Trophoblast cell (in vitro differentiated cells and primary cell): ENCODE results near the gene OXNAD1.

Experiments
- DNase-seq, 2 donors: peaks; one replicate each; pipeline ENCODE4 v3.0.0-alpha.2; 2016
- H2AFZ ChIP-seq: 2 replicates; pipeline ENCODE4 v1.6.1; 2013; ENCODE audit warnings: low read length, moderate library complexity, mild to moderate bottlenecking; ENCODE audit not compliant: insufficient read depth, poor library complexity
- H2AK5ac ChIP-seq: 2 replicates; pipeline ENCODE4 v1.6.1; 2013; ENCODE audit warnings: mild to moderate bottlenecking, low read length
- H2BK120ac ChIP-seq: 2 replicates; pipeline ENCODE4 v1.6.1; 2013; ENCODE audit warnings: low read length, mild to moderate bottlenecking, moderate library complexity; ENCODE audit not compliant: insufficient read depth, poor library complexity
- H2BK12ac ChIP-seq: 2 replicates; pipeline ENCODE4 v1.6.1; 2013; ENCODE audit warnings: mild to moderate bottlenecking, low read length, moderate library complexity
- H2BK5ac ChIP-seq: 2 replicates; pipeline ENCODE4 v1.6.1; 2013; ENCODE audit warnings: low read length, low read depth, moderate library complexity, mild to moderate bottlenecking; ENCODE audit not compliant: poor library complexity
- H3K14ac ChIP-seq: 2 replicates; pipeline ENCODE4 v1.6.1; 2013; ENCODE audit warnings: mild to moderate bottlenecking, low read length
- H3K18ac ChIP-seq: 2 replicates; pipeline ENCODE4 v1.6.1; 2013; ENCODE audit warnings: mild to moderate bottlenecking, low read length
- H3K23ac ChIP-seq: 2 replicates; pipeline ENCODE4 v1.6.1; 2013; ENCODE audit warnings: low read length
- H3K27ac ChIP-seq: 2 replicates; pipeline ENCODE4 v1.5.1; 2013; ENCODE audit warnings: low read depth, mild to moderate bottlenecking, inconsistent platforms, low read length, moderate library complexity
- H3K27me3 ChIP-seq: 2 replicates; pipeline ENCODE4 v1.6.1; 2013; ENCODE audit warnings: inconsistent platforms, mild to moderate bottlenecking, low read length, moderate library complexity; ENCODE audit not compliant: insufficient read depth
- H3K36me3 ChIP-seq, 2 experiments: 1 replicate in 1 of 2; 2 replicates in 1 of 2; pipeline ENCODE4 v1.6.1; 2013; ENCODE audit warnings: low read length in 2 of 2, mild to moderate bottlenecking in 2 of 2, moderate library complexity in 1 of 2; ENCODE audit not compliant: insufficient read depth in 2 of 2, control insufficient read depth in 1 of 2
- H3K4ac ChIP-seq: 2 replicates; pipeline ENCODE4 v1.6.1; 2013; ENCODE audit warnings: low read depth, mild to moderate bottlenecking, low read length, moderate library complexity
- H3K4me1 ChIP-seq, 2 experiments: 1 replicate in 1 of 2; 2 replicates in 1 of 2; pipeline ENCODE4 v1.6.1; 2013; ENCODE audit warnings: low read length in 2 of 2, mild to moderate bottlenecking in 2 of 2, moderate library complexity in 1 of 2; ENCODE audit not compliant: insufficient read depth in 2 of 2, control insufficient read depth in 1 of 2
- H3K4me2 ChIP-seq: 2 replicates; pipeline ENCODE4 v1.6.1; 2013; ENCODE audit warnings: inconsistent platforms, mild to moderate bottlenecking, low read length, moderate library complexity
- H3K4me3 ChIP-seq: 2 replicates; pipeline ENCODE4 v1.5.1; 2013; ENCODE audit warnings: mild to moderate bottlenecking, low read depth, low read length, inconsistent platforms
- H3K79me1 ChIP-seq: one replicate; pipeline ENCODE4 v1.6.1; 2013; ENCODE audit warnings: low read length
- H3K79me2 ChIP-seq: 2 replicates; pipeline ENCODE4 v1.6.1; 2013; ENCODE audit warnings: low read length, mild to moderate bottlenecking; ENCODE audit not compliant: control insufficient read depth, insufficient read depth, poor library complexity
- H3K9ac ChIP-seq: 2 replicates; pipeline ENCODE4 v1.6.1; 2013; ENCODE audit warnings: mild to moderate bottlenecking, low read length
- H3K9me3 ChIP-seq: 2 replicates; pipeline ENCODE4 v1.6.1; 2013; ENCODE audit warnings: low read depth, mild to moderate bottlenecking, control low read depth, inconsistent platforms, low read length; ENCODE audit not compliant: insufficient read depth
- H4K12ac ChIP-seq: 2 replicates; pipeline ENCODE4 v1.6.1; 2013; ENCODE audit warnings: low read depth, mild to moderate bottlenecking, low read length, moderate library complexity
- H4K8ac ChIP-seq: 2 replicates; pipeline ENCODE4 v1.6.1; 2013; ENCODE audit warnings: low read depth, mild to moderate bottlenecking, low read length, moderate library complexity
- H4K91ac ChIP-seq: one replicate; pipeline ENCODE4 v1.6.1; 2013; ENCODE audit warnings: low read depth, mild to moderate bottlenecking, low read length, moderate library complexity
- WGBS: extraction: QIAGEN DNeasy Blood & Tissue Kit; methylation state at CpG from one replicate; pipeline ENCODE4 v1.1.7; 2013; ENCODE audit warnings: missing lambda C conversion rate; ENCODE audit not compliant: insufficient read length, insufficient coverage; ENCODE audit errors: extremely low coverage; 5-methylcytosine and 5-hydroxymethylcytosine counted together

Gene OXNAD1

DNA sequence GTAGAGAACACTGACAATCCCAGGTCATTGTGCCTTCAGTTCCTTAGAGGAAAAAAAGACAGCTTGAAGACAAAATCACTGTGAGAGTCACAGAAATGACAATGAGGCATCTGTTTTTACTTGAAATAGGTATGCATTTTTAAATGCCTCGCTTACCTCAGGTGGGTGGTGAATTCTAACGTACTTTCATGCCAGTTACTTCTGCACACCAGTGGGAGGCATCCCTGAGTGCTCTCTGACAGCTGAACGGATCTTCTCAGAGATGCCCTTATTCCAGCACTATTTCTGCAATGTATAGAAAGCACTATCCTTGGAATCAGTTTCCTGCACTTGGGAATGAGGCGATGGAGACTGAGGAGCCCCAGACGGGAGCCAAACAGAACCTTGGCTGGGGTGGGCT lies 16.5 kb upstream of the OXNAD1 start:
- no peak overlapping the region for H2AFZ ChIP-seq
- H3K14ac ChIP-seq, result no peak overlapping the region
- no peak for DNase-seq
- H4K12ac ChIP-seq, result no peak overlapping the region
- no peak overlapping the region for H3K4me2 ChIP-seq
- H3K9ac ChIP-seq, result no peak overlapping the region
- no peak overlapping the region for H3K4ac ChIP-seq
- WGBS, result no CpG with 5 or more reads among the region's 5 CpGs
- no peak overlapping the region for H2BK5ac ChIP-seq
- H3K18ac ChIP-seq, result no peak overlapping the region
- no peak overlapping the region for H4K8ac ChIP-seq
- no peaks in the 10 kb centered on the region for H3K4me1 ChIP-seq
- H3K4me3 ChIP-seq, result no peak overlapping the region
- H3K27ac ChIP-seq, result no peak overlapping the region
- H3K36me3 ChIP-seq, result no peaks in the 10 kb centered on the region
- no peak overlapping the region for H4K91ac ChIP-seq
- no peaks in the 10 kb centered on the region for H3K27me3 ChIP-seq
- H2BK120ac ChIP-seq, result no peak overlapping the region
- no peaks in the 10 kb centered on the region for H3K79me2 ChIP-seq
- H3K23ac ChIP-seq, result no peak overlapping the region
- H3K9me3 ChIP-seq, result no peaks in the 10 kb centered on the region
- H2BK12ac ChIP-seq, result no peak overlapping the region
- no peak overlapping the region for H2AK5ac ChIP-seq
- H3K79me1 ChIP-seq, result no peaks in the 10 kb centered on the region

DNA sequence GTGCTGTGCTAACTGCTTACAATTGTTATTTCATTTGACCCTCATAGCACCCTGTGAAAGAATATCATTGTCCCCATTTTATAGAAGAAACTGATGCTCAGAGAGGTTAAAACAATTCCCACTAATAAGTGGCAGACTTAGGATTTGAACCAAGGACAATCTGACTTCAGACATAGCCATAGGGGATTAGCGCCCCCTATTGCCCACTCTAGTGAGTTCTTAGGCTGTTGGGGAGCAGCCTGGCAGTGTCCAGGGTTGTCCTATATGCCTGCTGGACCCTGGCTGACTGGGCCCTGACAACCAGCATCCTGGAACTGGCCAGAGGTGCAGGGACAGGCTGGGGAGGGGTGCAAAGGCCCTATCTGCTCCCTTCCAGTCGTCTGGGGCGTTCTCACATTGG lies 15.7 kb upstream of the OXNAD1 start:
- Histone ChIP-seq H3K79me1 (no peaks in the 10 kb centered on the region), H3K4me2 (no peak overlapping the region), H2AK5ac (no peak overlapping the region), H4K8ac (no peak overlapping the region), H4K12ac (no peak overlapping the region), H3K4me1 (no peaks in the 10 kb centered on the region), H3K9ac (no peak overlapping the region), H2BK12ac (no peak overlapping the region), H2AFZ (no peak overlapping the region), H3K27ac (no peak overlapping the region), H3K14ac (no peak overlapping the region), H3K18ac (no peak overlapping the region), H3K36me3 (no peaks in the 10 kb centered on the region), H2BK5ac (no peak overlapping the region), H3K4ac (no peak overlapping the region), H4K91ac (no peak overlapping the region), H3K4me3 (no peak overlapping the region), H3K79me2 (no peaks in the 10 kb centered on the region), H3K27me3 (no peaks in the 10 kb centered on the region), H3K23ac (no peak overlapping the region), H2BK120ac (no peak overlapping the region), H3K9me3 (no peaks in the 10 kb centered on the region)
- WGBS, result no CpG with 5 or more reads among the region's 3 CpGs
- DNase-seq, result peak in 1 of 2 donors; percentile 33

DNA sequence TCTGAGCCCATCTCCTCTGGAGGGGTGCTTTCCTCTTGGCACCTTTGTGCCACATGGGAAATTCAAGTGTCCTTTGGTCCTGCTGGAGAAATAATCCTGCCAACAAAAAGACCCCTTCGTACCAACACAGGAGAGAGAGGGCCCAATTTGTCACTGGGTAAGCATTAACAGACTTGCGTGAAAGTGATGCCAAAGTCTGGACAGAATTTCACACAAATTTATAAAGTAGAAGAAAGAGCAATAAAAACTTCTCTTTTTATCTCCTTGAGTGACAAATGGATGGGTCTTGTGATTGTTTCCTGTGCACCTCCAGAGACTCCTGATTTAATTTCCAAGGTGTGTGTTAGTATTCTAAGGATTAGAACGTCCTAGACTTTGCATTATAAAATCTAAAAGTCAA lies 15.1 kb upstream of the OXNAD1 start:
- Histone ChIP-seq H3K79me1 (no peaks in the 10 kb centered on the region), H3K23ac (no peak overlapping the region), H2AK5ac (no peak overlapping the region), H3K79me2 (no peaks in the 10 kb centered on the region), H4K8ac (no peak overlapping the region), H4K91ac (no peak overlapping the region), H2BK5ac (no peak overlapping the region), H3K4me1 (no peaks in the 10 kb centered on the region), H2AFZ (no peak overlapping the region), H4K12ac (no peak overlapping the region), H2BK12ac (no peak overlapping the region), H2BK120ac (no peak overlapping the region), H3K27ac (no peak overlapping the region), H3K4me2 (no peak overlapping the region), H3K27me3 (no peaks in the 10 kb centered on the region), H3K36me3 (no peaks in the 10 kb centered on the region), H3K9ac (no peak overlapping the region), H3K14ac (no peak overlapping the region), H3K18ac (no peak overlapping the region), H3K4ac (no peak overlapping the region), H3K9me3 (no peaks in the 10 kb centered on the region), H3K4me3 (no peak overlapping the region)
- no peak for DNase-seq
- whole genome bisulfite sequencing, result no CpG with 5 or more reads among the region's 3 CpGs

DNA sequence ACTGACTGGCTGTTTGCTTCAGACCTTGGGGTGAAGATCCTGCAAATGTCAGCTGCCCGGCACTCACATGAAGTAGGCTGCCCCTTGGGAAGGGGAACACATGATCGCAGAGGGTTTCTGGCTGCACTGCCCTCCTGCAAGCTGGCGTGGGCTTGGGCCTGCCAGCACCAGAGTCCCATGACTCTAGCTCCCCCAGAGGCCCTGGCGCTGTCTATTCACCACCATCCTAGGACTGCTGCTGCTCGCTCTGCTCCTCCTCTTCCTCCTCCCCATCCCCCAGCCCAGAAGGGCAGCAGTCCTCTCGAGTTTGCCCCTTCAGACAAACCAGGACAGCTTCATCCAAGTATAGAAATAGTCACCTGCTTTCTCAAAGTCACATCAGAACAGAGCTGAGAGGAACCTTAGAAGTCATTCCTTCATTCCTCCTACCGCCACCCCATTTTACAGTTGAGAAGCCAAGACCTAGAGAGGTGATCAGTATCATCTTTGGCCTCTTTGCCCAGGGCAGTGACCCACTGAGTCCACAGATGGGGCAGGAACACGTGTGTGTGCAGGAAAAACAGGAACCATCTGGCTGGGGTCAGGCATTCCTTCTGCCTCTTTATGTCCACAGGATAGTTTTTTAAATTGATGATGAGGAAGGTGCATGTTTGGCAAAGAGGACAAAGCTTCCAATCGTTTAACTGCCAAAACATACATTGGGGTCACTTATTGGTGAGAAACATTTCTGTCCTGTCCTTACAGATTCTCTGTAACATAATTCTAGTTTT lies 13.5 kb upstream of the OXNAD1 start:
- Histone ChIP-seq H4K8ac (no peak overlapping the region), H3K4ac (no peak overlapping the region), H2BK5ac (no peak overlapping the region), H3K27me3 (no peaks in the 10 kb centered on the region), H2BK120ac (no peak overlapping the region), H2AK5ac (no peak overlapping the region), H2BK12ac (no peak overlapping the region), H3K79me1 (no peaks in the 10 kb centered on the region), H3K18ac (no peak overlapping the region), H4K91ac (no peak overlapping the region), H3K9ac (no peak overlapping the region), H3K4me1 (no peaks in the 10 kb centered on the region), H3K27ac (no peak overlapping the region), H4K12ac (no peak overlapping the region), H3K4me2 (no peak overlapping the region), H3K4me3 (no peak overlapping the region), H3K36me3 (no peaks in the 10 kb centered on the region), H3K23ac (no peak overlapping the region), H3K79me2 (no peaks in the 10 kb centered on the region), H3K9me3 (no peaks in the 10 kb centered on the region), H3K14ac (no peak overlapping the region), H2AFZ (no peak overlapping the region)
- no CpG with 5 or more reads among the region's 9 CpGs for WGBS
- DNase-seq, result no peak
